HG03432 (cell line): ENCODE measurements around the gene LIF.

Experiments used
- ATAC-seq: cut with Tn5 transposase; IDR thresholded peaks from one replicate; pipeline ENCODE4 v1.9.1; 2021; ENCODE audit warnings: mild to moderate bottlenecking, moderate library complexity; ENCODE audit not compliant: unreplicated experiment

LIF gene

GRCh38 chr22:30193031-30193775, 53.4 kb downstream of the LIF start:
- ATAC-seq = no peak

- no peak for ATAC-seq
Measured at GRCh38 chr22:30192427-30192826, 54.1 kb downstream of the LIF start.

- ATAC-seq = no peak
Measured at GRCh38 chr22:30191040-30191701, 55.4 kb downstream of the LIF start.

- ATAC-seq = no peak
Measured at GRCh38 chr22:30190574-30190973, 56.0 kb downstream of the LIF start.
